Measurements from ENCODE around the gene HECTD2. TPM values are rescaled to one million over a fixed set of nuclear protein-coding genes. Genes with fewer than 3 reads are reported as not detected.
"Not testable (repeated sequence)": the region's sequence is repeated elsewhere in the genome, so short reads cannot be mapped to it uniquely, and the experiment has no call there.

The HECTD2 gene
- total RNA-seq, 2 experiments from 2014 or later, result 0.16 to 0.78 TPM

- POLR2A ChIA-PET, result interaction anchor here (0.6 to 0.8 kb wide), 5 partner anchors 15 to 683 kb away, joined by 3 read pairs; no protein-coding TSS in a partner anchor
- Histone ChIP-seq H3K4me2 (ENCODE audit: low read length) (peak overlapping the region; percentile 53), H4K20me1 (ENCODE audit: insufficient read depth, low read length) (no peaks in the 10 kb centered on the region), H3K9me3 (ENCODE audit: low read length) (no peaks in the 10 kb centered on the region), H2AFZ (ENCODE audit: low read length) (peak overlapping the region; percentile 92; the same call in 1 of the 2 replicates), H3K36me3 (ENCODE audit: insufficient read depth, low read length) (no peaks in the 10 kb centered on the region), H3K4me3 (ENCODE audit: low read depth, low read length, poor library complexity, severe bottlenecking) (no peak overlapping the region), H3K9me2 (ENCODE audit: insufficient read depth, low read length) (no peaks in the 10 kb centered on the region), H3K4me1 (ENCODE audit: insufficient read depth, low read length, poor library complexity, severe bottlenecking) (no peaks in the 10 kb centered on the region), H3K27ac (ENCODE audit: low read depth, low read length, poor library complexity, severe bottlenecking) (no peak overlapping the region), H3K79me2 (ENCODE audit: insufficient read depth, low read depth, low read length) (no peaks in the 10 kb centered on the region)
- TF ChIP-seq EZH2phosphoT487 (IDR thresholded peaks at IDR 0.05; ENCODE audit: borderline replicate concordance, low read depth, low read length), result no peak
- peak; percentile 82 for TF ChIP-seq CTCF (conservative IDR thresholded peaks at IDR 0.05; ENCODE audit: low read length)
- peak; percentile 84 for DNase-seq (ENCODE audit: low spot score)
- no TSS peak for BruUV-seq (replicated peaks)
- intact Hi-C loops (cut with micrococcal nuclease; ENCODE audit: unreplicated experiment), result loop anchor here (2.0 kb wide), 1 partner anchor 523 kb away; no protein-coding TSS in a partner anchor
- CTCF ChIA-PET (ENCODE audit: unreplicated experiment), result interaction anchor here (1.3 kb wide), 1 partner anchor 19 kb away, joined by 3 read pairs; no protein-coding TSS in a partner anchor
Measured at GRCh38 chr10:91389636-91390512, 20.3 kb upstream of the HECTD2 start.

- H3K9me2 ChIP-seq (ENCODE audit: insufficient read depth, low read length); H3K36me3 ChIP-seq (ENCODE audit: insufficient read depth, low read length); H3K27ac ChIP-seq (ENCODE audit: low read depth, low read length, poor library complexity, severe bottlenecking); H4K20me1 ChIP-seq (ENCODE audit: insufficient read depth, low read length); H3K79me2 ChIP-seq (ENCODE audit: insufficient read depth, low read depth, low read length); H3K4me1 ChIP-seq (ENCODE audit: insufficient read depth, low read length, poor library complexity, severe bottlenecking); H3K9me3 ChIP-seq (ENCODE audit: low read length); BruUV-seq (replicated peaks); DNase-seq (ENCODE audit: low spot score); H3K4me3 ChIP-seq (ENCODE audit: low read depth, low read length, poor library complexity, severe bottlenecking); H3K4me2 ChIP-seq (ENCODE audit: low read length): not testable (repeated sequence)
- H2AFZ ChIP-seq (ENCODE audit: low read length), result peak overlapping the region; percentile 92; the same call in 1 of the 2 replicates
- ChIA-PET POLR2A (interaction anchor here (0.6 to 0.8 kb wide), 4 partner anchors 14 to 683 kb away, joined by 3 read pairs; no protein-coding TSS in a partner anchor), CTCF (ENCODE audit: unreplicated experiment) (interaction anchor here (1.3 kb wide), 1 partner anchor 18 kb away, joined by 3 read pairs; no protein-coding TSS in a partner anchor)
- intact Hi-C loops (cut with micrococcal nuclease; ENCODE audit: unreplicated experiment), result loop anchor here (2.0 kb wide), 1 partner anchor 522 kb away; no protein-coding TSS in a partner anchor
Measured at GRCh38 chr10:91390513-91390825, 19.7 kb upstream of the HECTD2 start.

GRCh38 chr10:91391920-91392319 is 18.2 kb upstream of the HECTD2 start:
- no peaks in the 10 kb centered on the region for H3K36me3 ChIP-seq (ENCODE audit: insufficient read depth, low read length)
- BruUV-seq (replicated peaks), result no TSS peak
- ChIA-PET CTCF (ENCODE audit: unreplicated experiment) (interaction anchor here (0.6 kb wide), 2 partner anchors 12 to 76 kb away, joined by 3 to 4 read pairs; no protein-coding TSS in a partner anchor), POLR2A (interaction anchor here (0.6 to 1.2 kb wide), 3 partner anchors 12 to 1760 kb away, joined by 3 read pairs; no protein-coding TSS in a partner anchor)
- H4K20me1 ChIP-seq (ENCODE audit: insufficient read depth, low read length), result no peaks in the 10 kb centered on the region
- H3K4me1 ChIP-seq (ENCODE audit: insufficient read depth, low read length, poor library complexity, severe bottlenecking), result no peaks in the 10 kb centered on the region
- H3K9me3 ChIP-seq (ENCODE audit: low read length), result no peaks in the 10 kb centered on the region
- intact Hi-C loops (cut with micrococcal nuclease; ENCODE audit: unreplicated experiment), result loop anchor here (2.0 kb wide), 1 partner anchor 521 kb away; no protein-coding TSS in a partner anchor
- no peak overlapping the region for H3K4me3 ChIP-seq (ENCODE audit: low read depth, low read length, poor library complexity, severe bottlenecking)
- H3K4me2 ChIP-seq (ENCODE audit: low read length), result no peak overlapping the region
- no peaks in the 10 kb centered on the region for H3K79me2 ChIP-seq (ENCODE audit: insufficient read depth, low read depth, low read length)
- DNase-seq (ENCODE audit: low spot score), result no peak
- no peak overlapping the region for H3K27ac ChIP-seq (ENCODE audit: low read depth, low read length, poor library complexity, severe bottlenecking)
- TF ChIP-seq CTCF (conservative IDR thresholded peaks at IDR 0.05; ENCODE audit: low read length) (no peak), EZH2phosphoT487 (IDR thresholded peaks at IDR 0.05; ENCODE audit: borderline replicate concordance, low read depth, low read length) (no peak)
- H3K9me2 ChIP-seq (ENCODE audit: insufficient read depth, low read length), result no peaks in the 10 kb centered on the region
- H2AFZ ChIP-seq (ENCODE audit: low read length), result no peak overlapping the region
